Caco-2 (cell line): ENCODE results near the gene FAIM. TPM values are rescaled to one million over a fixed set of nuclear protein-coding genes. Genes with fewer than 3 reads are reported as not detected.

Experiments used
- BruUV-seq: library from RNA; stranded (reverse); fragments of 400-500 nt; replicated peaks from 2 replicates; lab custom pipeline; 2021; lab: Mats Ljungman, UMichigan
- CTCF ChIA-PET: fragments of 300-600 bp; sonication (Branson Sonifier 250); formaldehyde crosslinking; loops from one replicate; lab custom pipeline; 2022; ENCODE audit warnings: antibody characterized with exemption; lab: Charles Lee
- POLR2A ChIA-PET: fragments of 300-600 bp; sonication (Branson Sonifier 250); formaldehyde crosslinking; loops from one replicate; lab custom pipeline; 2022; ENCODE audit warnings: antibody characterized with exemption; lab: Charles Lee
- DNase-seq, 2 experiments: peaks; one replicate each; pipeline versions ENCODE4 v3.0.0 to v3.0.0-alpha.2; 2020 to 2022
- H3K27me3 ChIP-seq: replicated peaks from 2 replicates; pipeline ENCODE4 v1.6.0; 2011; ENCODE audit warnings: low read length; ENCODE audit not compliant: control insufficient read depth, insufficient read depth
- H3K36me3 ChIP-seq: 2 replicates; pipeline ENCODE4 v1.5.1; 2011; ENCODE audit warnings: low read length; ENCODE audit not compliant: control insufficient read depth, insufficient read depth
- H3K4me1 ChIP-seq: fragments of 250-450 bp; sonication (Bioruptor Pico); 2 replicates; pipeline ENCODE4 v1.5.1; 2020; ENCODE audit warnings: mild to moderate bottlenecking
- H3K4me3 ChIP-seq: 2 replicates; pipeline ENCODE4 v1.5.1; 2011; ENCODE audit warnings: low read depth, mild to moderate bottlenecking, control low read depth, low read length
- H3K9me3 ChIP-seq: fragments of 250-450 bp; sonication (Bioruptor Pico); 2 replicates; pipeline ENCODE4 v1.5.1; 2020; ENCODE audit warnings: mild to moderate bottlenecking, moderate library complexity
- H3K27ac Mint-ChIP-seq: one replicate; pipeline ENCODE4 v1.8.0; 2022; ENCODE audit warnings: mixed read lengths; ENCODE audit not compliant: unreplicated experiment
- H3K27me3 Mint-ChIP-seq: one replicate; pipeline ENCODE4 v1.8.0; 2022; ENCODE audit warnings: mixed read lengths; ENCODE audit not compliant: insufficient read depth, unreplicated experiment
- H3K36me3 Mint-ChIP-seq: one replicate; pipeline ENCODE4 v1.8.0; 2022; ENCODE audit warnings: mild to moderate bottlenecking, mixed read lengths; ENCODE audit not compliant: insufficient read depth, unreplicated experiment
- H3K4me1 Mint-ChIP-seq: one replicate; pipeline ENCODE4 v1.8.0; 2022; ENCODE audit warnings: low read depth, mixed read lengths; ENCODE audit not compliant: unreplicated experiment
- H3K4me3 Mint-ChIP-seq: one replicate; pipeline ENCODE4 v1.8.0; 2022; ENCODE audit warnings: mild to moderate bottlenecking, moderate library complexity, mixed read lengths; ENCODE audit not compliant: unreplicated experiment
- H3K9me3 Mint-ChIP-seq: one replicate; pipeline ENCODE4 v1.8.0; 2022; ENCODE audit warnings: mixed read lengths; ENCODE audit not compliant: unreplicated experiment
- CTCF ChIP-seq, 2 experiments: fragments of 200-600 bp in 1 of 2; IDR thresholded peaks; 1 replicate in 1 of 2; 2 replicates in 1 of 2; pipeline versions ENCODE4 v1.5.1 to v1.8.0; 2011 to 2022; ENCODE audit warnings: antibody characterized with exemption in 1 of 2, control low read depth in 1 of 2, inconsistent platforms in 1 of 2, low read depth in 1 of 2, low read length in 1 of 2, mild to moderate bottlenecking in 1 of 2, moderate library complexity in 1 of 2; ENCODE audit not compliant: insufficient read depth in 1 of 2, severe bottlenecking in 1 of 2, unreplicated experiment in 1 of 2
- intact Hi-C: fragments of 100-400 bp; cut with micrococcal nuclease; formaldehyde crosslinking; loops from one replicate; pipeline ENCODE4 v1.10.0; 2022; ENCODE audit not compliant: unreplicated experiment
- total RNA-seq: library from RNA; stranded (reverse); gene quantifications from 2 replicates; pipeline ENCODE4 v1.2.3, GENCODE V29; 2022

FAIM gene
- total RNA-seq, 1 experiment from 2014 or later, result 22.5 TPM

DNA sequence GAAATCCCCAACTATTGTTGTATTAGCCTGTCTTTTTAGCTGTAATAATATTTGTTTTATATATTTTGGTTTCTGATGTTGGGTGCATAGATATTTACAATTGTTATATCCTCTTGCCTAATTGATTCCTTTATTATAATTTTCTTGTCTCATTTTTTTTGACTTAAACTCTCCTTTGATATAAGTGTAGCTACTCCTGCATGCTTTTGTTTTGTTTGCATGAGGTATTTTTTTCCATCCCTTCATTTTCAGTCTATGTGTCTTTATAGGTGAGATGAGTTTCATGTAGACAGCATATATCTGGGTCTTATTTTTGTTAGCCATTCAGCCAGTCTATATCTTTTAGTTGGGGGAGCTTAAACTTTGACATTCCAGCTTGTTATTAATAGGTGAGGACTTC, 37.4 kb downstream of the FAIM start:
- no peak for DNase-seq
- no peak for TF ChIP-seq CTCF (IDR thresholded peaks at IDR 0.05; ENCODE audit: insufficient read depth in 1 of 2, low read depth in 1 of 2, low read length in 1 of 2, severe bottlenecking in 1 of 2, unreplicated experiment in 1 of 2)
- Mint-ChIP-seq H3K27me3 (no peaks in the 10 kb centered on the region), H3K4me3 (no peak overlapping the region), H3K9me3 (peaks cover 27% of the 10 kb centered on the region), H3K4me1 (no peaks in the 10 kb centered on the region), H3K36me3 (peaks cover 52% of the 10 kb centered on the region), H3K27ac (no peak overlapping the region)
- Histone ChIP-seq H3K4me3 (no peak overlapping the region), H3K9me3 (peaks cover 11% of the 10 kb centered on the region; the same call in 1 of the 2 replicates), H3K36me3 (peaks cover 8% of the 10 kb centered on the region), H3K4me1 (no peaks in the 10 kb centered on the region), H3K27me3 (no peaks in the 10 kb centered on the region)
- no TSS peak for BruUV-seq
- POLR2A ChIA-PET, result interaction anchor here (0.5 kb wide), 1 partner anchor 38 kb away, joined by 9 read pairs; no protein-coding TSS in a partner anchor
- intact Hi-C loops, result no loop called here
- CTCF ChIA-PET, result interaction anchor here (0.6 to 0.7 kb wide), 2 partner anchors 273 to 698 kb away, joined by 3 to 5 read pairs; partner anchors contain the start of gene MRPS22

DNA sequence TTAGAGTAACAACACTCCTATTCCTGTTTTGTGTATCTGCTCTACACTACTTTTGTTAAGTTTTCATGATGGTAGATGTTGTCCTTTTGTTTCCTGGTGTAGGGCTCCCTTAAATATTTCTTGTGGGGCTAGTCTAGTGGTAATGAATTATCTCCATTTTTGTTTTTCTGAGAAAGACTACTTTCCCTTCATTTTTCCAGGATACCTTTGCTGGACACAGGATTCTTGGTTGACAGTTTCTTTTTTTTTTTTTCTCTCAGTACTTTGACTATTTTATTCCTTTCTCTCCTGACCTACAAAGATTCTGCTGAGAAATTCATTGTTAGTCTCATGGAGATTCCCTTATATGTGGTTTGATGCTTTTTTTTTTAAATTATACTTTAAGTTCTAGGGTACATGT, 37.9 kb downstream of the FAIM start:
- Mint-ChIP-seq H3K27me3 (no peaks in the 10 kb centered on the region), H3K4me1 (no peaks in the 10 kb centered on the region), H3K9me3 (peaks cover 27% of the 10 kb centered on the region), H3K4me3 (no peak overlapping the region), H3K27ac (no peak overlapping the region), H3K36me3 (peaks cover 52% of the 10 kb centered on the region)
- POLR2A ChIA-PET, result no interaction called here
- peaks cover 8% of the 10 kb centered on the region for H3K36me3 ChIP-seq
- CTCF ChIA-PET, result interaction anchor here (0.6 to 0.7 kb wide), 2 partner anchors 272 to 698 kb away, joined by 3 to 5 read pairs; partner anchors contain the start of gene MRPS22
- no peak for TF ChIP-seq CTCF (IDR thresholded peaks at IDR 0.05; ENCODE audit: insufficient read depth in 1 of 2, low read depth in 1 of 2, low read length in 1 of 2, severe bottlenecking in 1 of 2, unreplicated experiment in 1 of 2)
- H3K4me3 ChIP-seq, result no peak overlapping the region
- DNase-seq, result no peak
- peaks cover 11% of the 10 kb centered on the region; the same call in 1 of the 2 replicates for H3K9me3 ChIP-seq
- intact Hi-C loops, result no loop called here
- no peaks in the 10 kb centered on the region for H3K4me1 ChIP-seq
- BruUV-seq, result no TSS peak
- no peaks in the 10 kb centered on the region for H3K27me3 ChIP-seq

DNA sequence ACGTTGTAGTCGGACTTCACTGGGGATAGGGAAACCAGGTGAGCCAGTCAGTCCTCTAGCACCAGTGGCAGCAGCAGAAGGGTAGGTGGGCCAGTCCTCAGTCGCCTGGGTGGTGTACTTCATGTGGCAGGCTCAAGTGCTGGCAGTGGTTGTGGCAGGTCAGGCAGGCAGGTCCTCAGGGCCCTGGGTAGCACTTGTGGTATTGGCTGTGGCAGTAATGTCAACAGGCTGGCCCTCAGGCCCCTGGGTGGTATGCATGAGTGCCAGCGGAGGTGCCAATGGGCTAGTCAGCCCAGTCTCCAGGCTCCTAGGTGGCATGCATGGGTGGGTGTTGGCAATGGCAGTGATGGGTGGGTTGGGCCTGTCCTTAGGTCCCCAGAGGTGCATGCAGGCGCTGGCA, 40.6 kb downstream of the FAIM start:
- peaks cover 50% of the 10 kb centered on the region for H3K36me3 Mint-ChIP-seq
- POLR2A ChIA-PET, result no interaction called here

More for the DNA sequence above, 40.6 kb downstream of the FAIM start:
- H3K4me1 ChIP-seq, result no peaks in the 10 kb centered on the region
- Mint-ChIP-seq H3K27me3 (no peaks in the 10 kb centered on the region), H3K27ac (no peak overlapping the region), H3K9me3 (peaks cover 19% of the 10 kb centered on the region), H3K4me1 (no peaks in the 10 kb centered on the region), H3K4me3 (no peak overlapping the region)
- DNase-seq, result no peak
- H3K4me3 ChIP-seq, result no peak overlapping the region
- CTCF ChIA-PET, result no interaction called here
- H3K36me3 ChIP-seq, result peaks cover 8% of the 10 kb centered on the region
- H3K27me3 ChIP-seq, result no peaks in the 10 kb centered on the region
- intact Hi-C loops, result no loop called here
- 0 out of 2 replicates have a peak, but pooled peaks cover 3% of the 10 kb centered on the region for H3K9me3 ChIP-seq
- TF ChIP-seq CTCF (IDR thresholded peaks at IDR 0.05; ENCODE audit: insufficient read depth in 1 of 2, low read depth in 1 of 2, low read length in 1 of 2, severe bottlenecking in 1 of 2, unreplicated experiment in 1 of 2), result no peak
- no TSS peak for BruUV-seq
